Ovary (tissue), 9 donors: ENCODE measurements around the gene ASF1A. TPM values are rescaled to one million over a fixed set of nuclear protein-coding genes. Genes with fewer than 3 reads are reported as not detected.

Source experiments
- DNase-seq, 5 donors: peaks; one replicate each; pipeline ENCODE4 v3.0.0-alpha.2; 2019 to 2020
- H3K27ac ChIP-seq, 2 donors: fragments of 200-600 bp; one replicate each; pipeline versions ENCODE4 v1.5.1 to v1.8.0; 2019 to 2022
- H3K27me3 ChIP-seq: fragments of 200-600 bp; one replicate; pipeline ENCODE4 v1.8.0; 2022
- H3K36me3 ChIP-seq: fragments of 200-600 bp; sonication (generic); one replicate; pipeline ENCODE4 v1.5.1; 2019
- H3K4me1 ChIP-seq: one replicate; pipeline ENCODE4 v1.8.1; 2013; ENCODE audit warnings: mild to moderate bottlenecking, moderate library complexity; ENCODE audit not compliant: insufficient read depth
- H3K4me3 ChIP-seq: fragments of 200-600 bp; sonication (generic); one replicate; pipeline ENCODE4 v1.5.1; 2017
- H3K9me3 ChIP-seq, 2 donors: fragments of 200-600 bp in 1 of 2; sonication (generic) in 1 of 2; one replicate each; pipeline versions ENCODE4 v1.5.1 to v1.8.1; 2013 to 2019; ENCODE audit warnings: mild to moderate bottlenecking in 1 of 2, moderate library complexity in 1 of 2
- CTCF ChIP-seq, 3 donors: fragments of 450-650 bp in 2 of 3; fragments of 200-600 bp in 1 of 3; IDR thresholded peaks; one replicate each; pipeline versions ENCODE4 v1.5.1 to v1.8.0; 2016 to 2022; ENCODE audit warnings: antibody characterized with exemption in 3 of 3, mild to moderate bottlenecking in 1 of 3
- EP300 ChIP-seq: sonication (generic); formaldehyde crosslinking; IDR thresholded peaks from one replicate; pipeline ENCODE4 v1.6.1; 2017; ENCODE audit warnings: antibody characterized with exemption
- POLR2A ChIP-seq: fragments of 450-650 bp; IDR thresholded peaks from one replicate; pipeline ENCODE4 v1.6.1; 2017; ENCODE audit warnings: antibody characterized with exemption, mild to moderate bottlenecking, moderate library complexity
- WGBS, 3 donors: extraction: QIAGEN DNeasy Blood & Tissue Kit in 1 of 3; methylation state at CpG; one replicate each; pipeline versions ENCODE4 v1.1.5 to v1.1.7; 2013 to 2017; 5-methylcytosine and 5-hydroxymethylcytosine counted together
- intact Hi-C, 4 donors: fragments of 100-400 bp; cut with DNase I; formaldehyde crosslinking; loops; one replicate each; pipeline versions ENCODE4 v1.11.0 to v1.15.1; 2022 to 2023
- polyA plus RNA-seq, 2 donors: library from polyadenylated mRNA; stranded (reverse); fragments of 200-250 nt in 1 of 2; fragments of 350-450 nt in 1 of 2; fragmentation: Illumina TruSeq in 1 of 2; extraction: RNeasy Lipid Tissue Mini Kit (QIAGEN cat#74804) in 1 of 2; gene quantifications; one replicate each; pipeline ENCODE4 v1.2.3, GENCODE V29; 2013 to 2014
- total RNA-seq, 7 donors: library from RNA; depleted of rRNA in 2 of 7; stranded (reverse); fragments of >200 nt in 2 of 7; fragmentation: NEBNext Ultra II Directional in 3 of 7; extraction: Animal tissue kit (Norgen Biotek cat#: 25700) in 3 of 7; gene quantifications; one replicate each; pipeline versions ENCODE4 v1.1.0 to v1.2.4, GENCODE V29; 2016 to 2023
- donor health status: DM: no; HTN: no; CAD: no; lungs with moderate emphysema.
- donor health status: DM: no; HTN: no; CAD: no.
- donor health status: Bipolar disorder and iron deficiency.
- donor health status: DM: yes; HTN: yes; CAD: no.
- donor health status: DM: no; HTN: no; CAD: no.
- donor health status: DM: yes; HTN: yes; CAD: no.

ASF1A gene
- total and polyA plus RNA-seq, 9 donors = 9.9 to 30.7 (median 22.3) TPM

GRCh38 chr6:118917546-118918328, 23.8 kb downstream of the ASF1A start:
- no peak for TF ChIP-seq EP300
- no peak for TF ChIP-seq POLR2A
- TF ChIP-seq CTCF (IDR thresholded peaks at IDR 0.05) = no peak
- 86 to 89% (median 88%) methylated on average over 5 of the region's 5 CpGs for WGBS, 3 donors
- Histone ChIP-seq H3K4me1 (no peaks in the 10 kb centered on the region), H3K36me3 (no peaks in the 10 kb centered on the region), H3K9me3 (no peaks in the 10 kb centered on the region), H3K27me3 (no peaks in the 10 kb centered on the region), H3K27ac (no peak overlapping the region), H3K4me3 (no peak overlapping the region)
- no peak for DNase-seq
- intact Hi-C loops = no loop called here

DNA sequence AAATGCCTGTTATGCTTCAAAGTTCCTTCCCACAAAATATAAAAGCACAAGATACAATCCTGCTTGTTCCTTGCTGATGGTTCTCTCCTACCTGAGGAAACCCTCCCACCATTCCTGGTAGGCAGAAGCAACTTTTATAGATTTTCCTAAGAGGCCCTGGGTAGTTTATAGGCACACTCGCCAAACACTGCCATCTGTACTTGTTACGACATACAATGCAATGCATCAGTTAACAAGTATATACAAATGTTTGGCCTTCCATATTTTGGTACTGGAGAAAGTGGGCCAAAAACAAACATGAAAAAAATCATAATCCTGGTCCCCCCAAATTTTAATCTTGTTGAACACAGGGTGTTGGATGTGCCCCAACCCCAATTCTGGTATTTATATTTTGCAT, 24.4 kb downstream of the ASF1A start:
- intact Hi-C loops = no loop called here
- no peak overlapping the region for H3K4me3 ChIP-seq
- H3K9me3 ChIP-seq = no peaks in the 10 kb centered on the region
- no peak for DNase-seq
- no peaks in the 10 kb centered on the region for H3K27me3 ChIP-seq
- no peaks in the 10 kb centered on the region for H3K36me3 ChIP-seq
- no peak overlapping the region for H3K27ac ChIP-seq
- WGBS, 3 donors = 92 to 94% (median 93%) methylated on average over 2 of the region's 2 CpGs
- H3K4me1 ChIP-seq = no peaks in the 10 kb centered on the region
- no peak for TF ChIP-seq EP300

- intact Hi-C loops = no loop called here
- WGBS, 3 donors = 97 to 100% (median 97%) methylated on average over 1 of the region's 1 CpG
- DNase-seq = no peak
- H3K27me3 ChIP-seq = no peaks in the 10 kb centered on the region
- no peaks in the 10 kb centered on the region for H3K9me3 ChIP-seq
- no peaks in the 10 kb centered on the region for H3K36me3 ChIP-seq
- TF ChIP-seq EP300 (no peak), POLR2A (no peak), CTCF (IDR thresholded peaks at IDR 0.05) (no peak)
- H3K4me1 ChIP-seq = no peaks in the 10 kb centered on the region
- H3K4me3 ChIP-seq = no peak overlapping the region
- no peak overlapping the region for H3K27ac ChIP-seq
These were observed 27.1 kb downstream of the ASF1A start for GRCh38 chr6:118921084-118921483.

GRCh38 chr6:118923035-118923434, 29.1 kb downstream of the ASF1A start:
- no peaks in the 10 kb centered on the region for H3K36me3 ChIP-seq
- WGBS, 3 donors = 75 to 89% (median 87%) methylated on average over 3 of the region's 3 CpGs
- H3K27me3 ChIP-seq = no peaks in the 10 kb centered on the region
- no peak overlapping the region for H3K4me3 ChIP-seq
- DNase-seq = no peak
- H3K27ac ChIP-seq = no peak overlapping the region
- intact Hi-C loops = no loop called here
- H3K4me1 ChIP-seq = no peaks in the 10 kb centered on the region
- TF ChIP-seq EP300 (no peak), CTCF (IDR thresholded peaks at IDR 0.05) (no peak), POLR2A (no peak)
- H3K9me3 ChIP-seq = no peaks in the 10 kb centered on the region

DNA sequence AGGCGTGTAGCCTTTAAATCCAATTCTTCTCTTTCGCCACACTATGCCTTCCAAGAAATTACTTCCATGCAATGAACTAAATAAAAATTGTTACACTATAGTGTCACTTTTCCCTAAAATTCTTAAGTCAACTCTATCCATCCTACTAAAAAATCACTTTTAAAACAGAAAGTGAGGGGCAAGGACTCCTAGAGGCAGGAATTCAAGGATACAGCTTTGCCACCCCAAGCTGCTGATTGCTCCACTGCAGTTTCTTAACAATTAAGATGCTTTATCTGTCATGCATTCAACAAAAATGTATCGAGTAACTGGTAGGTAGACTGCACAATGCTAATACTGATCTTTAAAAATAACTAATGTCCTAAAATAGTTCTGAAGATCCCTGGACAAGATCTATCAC, 36.7 kb downstream of the ASF1A start:
- no peaks in the 10 kb centered on the region for H3K27me3 ChIP-seq
- no peak for DNase-seq
- H3K4me3 ChIP-seq = no peak overlapping the region
- H3K27ac ChIP-seq = no peak overlapping the region
- intact Hi-C loops = no loop called here
- TF ChIP-seq EP300 (no peak), CTCF (IDR thresholded peaks at IDR 0.05) (no peak), POLR2A (no peak)
- no peaks in the 10 kb centered on the region for H3K36me3 ChIP-seq
- 92 to 96% (median 96%) methylated on average over 3 of the region's 3 CpGs for WGBS, 3 donors
- no peaks in the 10 kb centered on the region for H3K4me1 ChIP-seq
- no peaks in the 10 kb centered on the region for H3K9me3 ChIP-seq
